ENCODE results near the gene HIP1R. TPM values are rescaled to one million over a fixed set of nuclear protein-coding genes. Genes with fewer than 3 reads are reported as not detected.

The HIP1R gene
- total RNA-seq, 1 experiment from 2014 or later: 36.7 TPM

GRCh38 chr12:122785503-122785902 is 49.8 kb upstream of the HIP1R start:
- H3K4me3 ChIP-seq (ENCODE audit: low read depth in 2 of 2, low read length in 2 of 2): no peak overlapping the region
- intact Hi-C loops (cut with micrococcal nuclease; ENCODE audit: unreplicated experiment): no loop called here
- ChIA-PET POLR2A (interaction anchor here (0.5 to 0.6 kb wide), 2 partner anchors 17 to 26 kb away, joined by 3 read pairs; no protein-coding TSS in a partner anchor), CTCF (no interaction called here)
- DNase-seq (ENCODE audit: low read depth, low spot score) (no peak), ATAC-seq (no peak)
- H3K27ac ChIP-seq (ENCODE audit: low read length): no peak overlapping the region
- no peak for TF ChIP-seq POLR2AphosphoS5 (IDR thresholded peaks at IDR 0.05; ENCODE audit: low read depth, low read length)
- no peaks in the 10 kb centered on the region for H3K36me3 ChIP-seq (ENCODE audit: control insufficient read depth, insufficient read depth, low read length)
- no peaks in the 10 kb centered on the region for H3K4me1 ChIP-seq (ENCODE audit: control insufficient read depth, insufficient read depth, low read length)
- in situ Hi-C loops (cut with HindIII; ENCODE audit: low pct_unique_long_range_greater_than_20kb, low sequenced_read_pairs): no loop called here
- H3K9me3 ChIP-seq (ENCODE audit: control insufficient read depth, insufficient read depth, low read depth, low read length): no peaks in the 10 kb centered on the region
- no TSS peak for BruUV-seq (replicated peaks)
- no peaks in the 10 kb centered on the region for H3K27me3 ChIP-seq (ENCODE audit: control insufficient read depth, insufficient read depth, low read length)

- no peaks in the 10 kb centered on the region for H3K36me3 ChIP-seq (ENCODE audit: control insufficient read depth, insufficient read depth, low read length)
- H3K4me3 ChIP-seq (ENCODE audit: low read depth in 2 of 2, low read length in 2 of 2): no peak overlapping the region
- POLR2A ChIA-PET: no interaction called here
- H3K9me3 ChIP-seq (ENCODE audit: control insufficient read depth, insufficient read depth, low read depth, low read length): no peaks in the 10 kb centered on the region
- intact Hi-C loops (cut with micrococcal nuclease; ENCODE audit: unreplicated experiment) (no loop called here), in situ Hi-C loops (cut with HindIII; ENCODE audit: low pct_unique_long_range_greater_than_20kb, low sequenced_read_pairs) (no loop called here)
- no peak for ATAC-seq
- H3K27ac ChIP-seq (ENCODE audit: low read length): no peak overlapping the region
- H3K27me3 ChIP-seq (ENCODE audit: control insufficient read depth, insufficient read depth, low read length): no peaks in the 10 kb centered on the region
- no TSS peak for BruUV-seq (replicated peaks)
- DNase-seq (ENCODE audit: low read depth, low spot score): no peak
- H3K4me1 ChIP-seq (ENCODE audit: control insufficient read depth, insufficient read depth, low read length): no peaks in the 10 kb centered on the region
- CTCF ChIA-PET: no interaction called here
- TF ChIP-seq SIN3A (IDR thresholded peaks at IDR 0.05; ENCODE audit: borderline replicate concordance, insufficient read depth, low read depth, low read length) (no peak), POLR2AphosphoS5 (IDR thresholded peaks at IDR 0.05; ENCODE audit: low read depth, low read length) (no peak), REST (IDR thresholded peaks at IDR 0.05; ENCODE audit: insufficient read depth in 1 of 2, low read depth in 2 of 2, low read length in 1 of 2) (no peak)
These were observed 46.9 kb upstream of the HIP1R start for GRCh38 chr12:122788387-122788786.

- H3K9me3 ChIP-seq (ENCODE audit: control insufficient read depth, insufficient read depth, low read depth, low read length): no peaks in the 10 kb centered on the region
- DNase-seq (ENCODE audit: low read depth, low spot score) (no peak), ATAC-seq (no peak)
- in situ Hi-C loops (cut with HindIII; ENCODE audit: low pct_unique_long_range_greater_than_20kb, low sequenced_read_pairs): no loop called here
- POLR2A ChIA-PET: no interaction called here
- BruUV-seq (replicated peaks): no TSS peak
- TF ChIP-seq SIN3A (IDR thresholded peaks at IDR 0.05; ENCODE audit: borderline replicate concordance, insufficient read depth, low read depth, low read length): no peak
- TF ChIP-seq POLR2AphosphoS5 (IDR thresholded peaks at IDR 0.05; ENCODE audit: low read depth, low read length): no peak
- no peak for TF ChIP-seq TCF7L2 (IDR thresholded peaks at IDR 0.05; ENCODE audit: low read depth, low read length)
- TF ChIP-seq REST (IDR thresholded peaks at IDR 0.05; ENCODE audit: insufficient read depth in 1 of 2, low read depth in 2 of 2, low read length in 1 of 2): no peak
- no peak for TF ChIP-seq CTCF (IDR thresholded peaks at IDR 0.05)
- H3K4me1 ChIP-seq (ENCODE audit: control insufficient read depth, insufficient read depth, low read length): no peaks in the 10 kb centered on the region
- H3K27me3 ChIP-seq (ENCODE audit: control insufficient read depth, insufficient read depth, low read length): no peaks in the 10 kb centered on the region
- H3K27ac ChIP-seq (ENCODE audit: low read length): no peak overlapping the region
- CTCF ChIA-PET: no interaction called here
- no peaks in the 10 kb centered on the region for H3K36me3 ChIP-seq (ENCODE audit: control insufficient read depth, insufficient read depth, low read length)
- intact Hi-C loops (cut with micrococcal nuclease; ENCODE audit: unreplicated experiment): loop anchor here (10.0 kb wide), 1 partner anchor 165 kb away; no protein-coding TSS in a partner anchor
- no peak overlapping the region for H3K4me3 ChIP-seq (ENCODE audit: low read depth in 2 of 2, low read length in 2 of 2)
These were observed 45.6 kb upstream of the HIP1R start for GRCh38 chr12:122789637-122790036.
